Endothelial cell of umbilical vein (primary cell): ENCODE results near the gene DSC1. TPM values are rescaled to one million over a fixed set of nuclear protein-coding genes. Genes with fewer than 3 reads are reported as not detected.

Source experiments
- BruUV-seq: library from RNA; stranded (reverse); fragments of 400-500 nt; replicated peaks from 2 replicates; lab custom pipeline; 2021; lab: Mats Ljungman, UMichigan
- CTCF ChIA-PET: fragments of 300-600, 350-600 bp; sonication (Branson Sonifier 250); formaldehyde crosslinking; loops from one replicate; lab custom pipeline; 2021; ENCODE audit warnings: antibody characterized with exemption, inconsistent platforms; lab: Charles Lee
- POLR2A ChIA-PET: fragments of 300-600, 350-600 bp; sonication (Branson Sonifier 250); formaldehyde crosslinking; loops from one replicate; lab custom pipeline; 2021; ENCODE audit warnings: antibody characterized with exemption, inconsistent platforms; lab: Charles Lee
- DNase-seq: peaks from one replicate; pipeline ENCODE4 v3.0.0-alpha.2; 2011; ENCODE audit warnings: low read depth, low spot score
- FAIRE-seq: peaks from 2 replicates; lab custom pipeline; 2011; peaks lifted over from hg19 to GRCh38; lab: Jason Lieb, UNC
- H2AFZ ChIP-seq: 2 replicates; pipeline ENCODE4 v1.6.0; 2012; ENCODE audit warnings: low read depth, low read length, control low read depth, inconsistent platforms
- H3K27ac ChIP-seq: 2 replicates; pipeline ENCODE4 v1.5.1; 2011; ENCODE audit warnings: low read depth, mild to moderate bottlenecking, control low read depth, low read length, moderate library complexity; ENCODE audit not compliant: insufficient read depth
- H3K27me3 ChIP-seq, 2 experiments: 2 replicates each; pipeline versions ENCODE4 v1.6.0 to v1.6.1; 2011; ENCODE audit warnings: low read length in 2 of 2, mixed read lengths in 1 of 2; ENCODE audit not compliant: control insufficient read depth in 2 of 2, insufficient read depth in 2 of 2
- H3K36me3 ChIP-seq, 2 experiments: 2 replicates in 1 of 2; 3 replicates in 1 of 2; pipeline ENCODE4 v1.5.1; 2011; ENCODE audit warnings: low read length in 2 of 2, mild to moderate bottlenecking in 1 of 2, moderate library complexity in 1 of 2; ENCODE audit not compliant: control insufficient read depth in 2 of 2, insufficient read depth in 2 of 2; ENCODE audit errors: extremely low read depth in 1 of 2
- H3K4me1 ChIP-seq: 3 replicates; pipeline ENCODE4 v1.5.1; 2011; ENCODE audit warnings: mild to moderate bottlenecking, low read length; ENCODE audit not compliant: control insufficient read depth, insufficient read depth; ENCODE audit errors: extremely low read depth
- H3K4me2 ChIP-seq: 2 replicates; pipeline ENCODE4 v1.6.1; 2011; ENCODE audit warnings: low read length, control low read depth, mixed read lengths; ENCODE audit not compliant: insufficient read depth
- H3K4me3 ChIP-seq, 3 experiments: fragments of 200-600 bp in 1 of 3; sonication (generic), shearing (Covaris generic) in 1 of 3; replicated peaks in 1 of 3; 2 replicates each; pipeline ENCODE4 v1.5.1; 2011 to 2016; ENCODE audit warnings: control low read depth in 3 of 3, low read length in 3 of 3, mild to moderate bottlenecking in 2 of 3, inconsistent platforms in 1 of 3, low read depth in 1 of 3, moderate library complexity in 1 of 3; ENCODE audit not compliant: insufficient read depth in 1 of 3
- H3K79me2 ChIP-seq: 2 replicates; pipeline ENCODE4 v1.6.0; 2012; ENCODE audit warnings: low read length, inconsistent platforms; ENCODE audit not compliant: control insufficient read depth, insufficient read depth
- H3K9ac ChIP-seq: replicated peaks from 2 replicates; pipeline ENCODE3; 2011; ENCODE audit warnings: low read length, control low read depth; ENCODE audit not compliant: insufficient read depth; ENCODE audit errors: extremely low read depth
- H3K9me1 ChIP-seq: replicated peaks from 3 replicates; pipeline ENCODE4 v1.6.0; 2011; ENCODE audit warnings: mild to moderate bottlenecking, low read length; ENCODE audit not compliant: control insufficient read depth, insufficient read depth; ENCODE audit errors: extremely low read depth
- H3K9me3 ChIP-seq: replicated peaks from 2 replicates; pipeline ENCODE4 v1.5.1; 2012; ENCODE audit warnings: low read length, inconsistent platforms; ENCODE audit not compliant: control insufficient read depth, insufficient read depth
- H4K20me1 ChIP-seq: replicated peaks from 2 replicates; pipeline ENCODE3; 2011; ENCODE audit warnings: mild to moderate bottlenecking, low read length; ENCODE audit not compliant: control insufficient read depth, insufficient read depth; ENCODE audit errors: extremely low read depth
- CTCF ChIP-seq, 2 donors: IDR thresholded peaks; 1 replicate in 1 of 2; 2 replicates in 1 of 2; pipeline ENCODE4 v1.5.1; 2011; ENCODE audit warnings: low read length in 2 of 2, mild to moderate bottlenecking in 2 of 2, moderate library complexity in 2 of 2, control low read depth in 1 of 2, inconsistent platforms in 1 of 2, low read depth in 1 of 2; ENCODE audit not compliant: insufficient read depth in 1 of 2; ENCODE audit errors: extremely low read depth in 1 of 2
- EZH2 ChIP-seq: IDR thresholded peaks from 2 replicates; pipeline ENCODE4 v1.6.1; 2012; ENCODE audit warnings: borderline replicate concordance, low read depth, mild to moderate bottlenecking, moderate library complexity, low read length, inconsistent platforms; ENCODE audit not compliant: severe bottlenecking
- FOS ChIP-seq: IDR thresholded peaks from 2 replicates; pipeline ENCODE4 v1.6.1; 2011; ENCODE audit warnings: mild to moderate bottlenecking, low read length, moderate library complexity, borderline replicate concordance; ENCODE audit not compliant: insufficient read depth
- GATA2 ChIP-seq: IDR thresholded peaks from 2 replicates; pipeline ENCODE4 v1.7.0; 2011; ENCODE audit warnings: low read depth, mild to moderate bottlenecking, moderate library complexity, mixed read lengths, low read length; ENCODE audit not compliant: insufficient read length, insufficient read depth
- JUN ChIP-seq: IDR thresholded peaks from 2 replicates; pipeline ENCODE4 v1.6.1; 2011; ENCODE audit warnings: borderline replicate concordance, low read depth; ENCODE audit not compliant: insufficient read length, insufficient read depth
- MAX ChIP-seq: IDR thresholded peaks from 2 replicates; pipeline ENCODE4 v1.6.1; 2011; ENCODE audit not compliant: insufficient read depth, insufficient read length
- MYC ChIP-seq: IDR thresholded peaks from one replicate; pipeline ENCODE4 v1.6.1; 2011; ENCODE audit warnings: mild to moderate bottlenecking, low read depth, low read length
- POLR2A ChIP-seq: IDR thresholded peaks from 2 replicates; pipeline ENCODE4 v1.6.1; 2012; ENCODE audit warnings: low read depth, mild to moderate bottlenecking, control low read depth, low read length
- POLR2AphosphoS5 ChIP-seq: IDR thresholded peaks from 2 replicates; pipeline ENCODE4 v1.6.1; 2012; ENCODE audit warnings: low read depth, mild to moderate bottlenecking, control low read depth, low read length, moderate library complexity; ENCODE audit not compliant: insufficient read depth
- dilution Hi-C: fragments of 300-500 bp; cut with MboI; formaldehyde crosslinking; loops from one replicate; pipeline ENCODE4 v1.15.0; 2019; ENCODE audit warnings: low sequenced_read_pairs; ENCODE audit not compliant: extremely low pct_ligation_motif_present
- intact Hi-C: fragments of 100-400 bp; cut with micrococcal nuclease; formaldehyde crosslinking; loops from one replicate; pipeline ENCODE4 v1.10.0; 2022
- polyA plus RNA-seq, 4 experiments: library from polyadenylated mRNA; depleted of rRNA in 3 of 4; stranded (reverse) in 3 of 4; unstranded in 1 of 4; fragments of >200 nt; gene quantifications; 2 replicates each; pipeline versions ENCODE4 v1.2.1 to v1.2.3, GENCODE V29; 2011 to 2012; ENCODE audit warnings: missing spikeins in 1 of 4
- total RNA-seq: library from RNA; stranded (reverse); gene quantifications from 2 replicates; pipeline ENCODE4 v1.2.3, GENCODE V29; 2021

DSC1 gene
- total and polyA plus RNA-seq, 2 donors (not counting 3 experiments of a cell fraction or from before 2014, with no cell fraction given) = not detected

GRCh38 chr18:31097666-31098065, 65.0 kb downstream of the DSC1 start:
- ChIA-PET CTCF (no interaction called here), POLR2A (no interaction called here)
- intact Hi-C loops = no loop called here
- no peaks in the 10 kb centered on the region for H3K9me3 ChIP-seq
- no peaks in the 10 kb centered on the region for H3K79me2 ChIP-seq
- H3K4me1 ChIP-seq = no peaks in the 10 kb centered on the region
- peaks cover 9 to 14% of the 10 kb centered on the region in 2 experiments for H3K27me3 ChIP-seq
- TF ChIP-seq CTCF (IDR thresholded peaks at IDR 0.05; ENCODE audit: extremely low read depth in 1 of 2, insufficient read depth in 1 of 2, low read depth in 1 of 2, low read length in 2 of 2) (no peak), GATA2 (no peak), FOS (no peak), MAX (no peak), POLR2AphosphoS5 (no peak), MYC (no peak), POLR2A (no peak), EZH2 (no peak), JUN (no peak)
- dilution Hi-C loops = no loop called here
- H3K9ac ChIP-seq = no peak overlapping the region
- no peak overlapping the region for H3K4me2 ChIP-seq
- FAIRE-seq (no peak), DNase-seq (no peak)
- H4K20me1 ChIP-seq = no peaks in the 10 kb centered on the region
- no peak overlapping the region for H3K27ac ChIP-seq
- H3K36me3 ChIP-seq = no peaks in the 10 kb centered on the region
- BruUV-seq = no TSS peak
- H3K4me3 ChIP-seq = no peak overlapping the region
- H2AFZ ChIP-seq = no peak overlapping the region
- no peaks in the 10 kb centered on the region for H3K9me1 ChIP-seq
